Right cardiac atrium (tissue), 5 donors: ENCODE data around the gene ATP13A3. TPM values are rescaled to one million over a fixed set of nuclear protein-coding genes. Genes with fewer than 3 reads are reported as not detected.

Experiments
- ATAC-seq, 2 donors: fragments of 200-7000 bp; cut with Tn5 transposase; one replicate each; pipeline versions ENCODE4 v1.8.0 to v1.9.1; 2020; ENCODE audit warnings: moderate library complexity in 2 of 2, mild to moderate bottlenecking in 1 of 2
- DNase-seq, 3 donors: peaks; one replicate each; pipeline ENCODE4 v3.0.0-alpha.2; 2020
- H3K27ac ChIP-seq: one replicate; pipeline ENCODE4 v1.5.1; 2013; ENCODE audit warnings: mild to moderate bottlenecking, low read length, control low read depth, moderate library complexity
- H3K27me3 ChIP-seq: one replicate; pipeline ENCODE4 v1.6.1; 2013; ENCODE audit not compliant: control insufficient read depth, insufficient read depth
- H3K4me1 ChIP-seq: one replicate; pipeline ENCODE4 v1.6.1; 2013; ENCODE audit warnings: low read length; ENCODE audit not compliant: control insufficient read depth, insufficient read depth
- H3K4me3 ChIP-seq: one replicate; pipeline ENCODE4 v1.5.1; 2013; ENCODE audit warnings: low read length, control low read depth
- H3K9me3 ChIP-seq: one replicate; pipeline ENCODE4 v1.6.1; 2013; ENCODE audit warnings: low read length; ENCODE audit not compliant: control insufficient read depth
- WGBS: extraction: QIAGEN DNeasy Blood & Tissue Kit; methylation state at CpG from one replicate; pipeline ENCODE4 v1.1.7; 2013; 5-methylcytosine and 5-hydroxymethylcytosine counted together
- intact Hi-C, 4 donors: fragments of 100-400 bp; cut with DNase I; formaldehyde crosslinking; loops; one replicate each; pipeline versions ENCODE4 v1.11.0 to v1.14.0; 2022 to 2023
- polyA plus RNA-seq: library from polyadenylated mRNA; stranded (reverse); fragments of 200-250 nt; gene quantifications from one replicate; pipeline ENCODE4 v1.2.3, GENCODE V29; 2013
- total RNA-seq, 4 donors: library from RNA; stranded (reverse); fragmentation: NEBNext Ultra II Directional; extraction: Animal tissue kit (Norgen Biotek cat#: 25700); gene quantifications; one replicate each; pipeline ENCODE4 v1.2.1, GENCODE V29; 2021
- donor health status: healthy with polysubstance abuse.
- donor health status: DM: no; HTN: yes; CAD: no.
- donor health status: DM: no; HTN: no; CAD: no.
- donor health status: DM: no; HTN: yes; CAD: no; lungs with severe emphysema.
- donor health status: DM: yes; HTN: yes; CAD: no.

The ATP13A3 gene
- total and polyA plus RNA-seq, 5 donors: 28.2 to 194 (median 93.4) TPM

DNA sequence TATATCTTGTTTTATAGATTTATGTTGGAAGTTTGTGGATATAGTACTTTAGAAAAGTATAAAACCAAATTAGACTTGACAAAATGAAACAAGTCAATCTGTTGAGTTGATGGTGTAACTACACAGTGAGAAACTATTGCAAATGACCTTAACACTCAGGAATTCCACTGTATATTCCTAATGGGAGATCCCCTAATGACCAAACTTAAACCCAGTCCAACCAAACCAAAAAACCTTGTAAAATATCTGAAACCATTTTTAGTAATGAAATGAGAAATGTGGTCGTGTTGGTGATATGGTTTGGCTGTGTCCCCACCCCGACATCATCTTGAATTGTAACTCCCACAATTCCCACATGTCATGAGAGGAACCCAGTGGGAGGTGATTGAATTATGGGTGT is 31.9 kb upstream of the ATP13A3 start:
- H3K9me3 ChIP-seq: no peaks in the 10 kb centered on the region
- intact Hi-C loops: no loop called here
- H3K27ac ChIP-seq: no peak overlapping the region
- ATAC-seq: no peak
- H3K4me3 ChIP-seq: no peak overlapping the region
- H3K4me1 ChIP-seq: no peaks in the 10 kb centered on the region
- no peak for DNase-seq
- no peaks in the 10 kb centered on the region for H3K27me3 ChIP-seq
- 62% methylated on average over 2 of the region's 2 CpGs for WGBS

DNA sequence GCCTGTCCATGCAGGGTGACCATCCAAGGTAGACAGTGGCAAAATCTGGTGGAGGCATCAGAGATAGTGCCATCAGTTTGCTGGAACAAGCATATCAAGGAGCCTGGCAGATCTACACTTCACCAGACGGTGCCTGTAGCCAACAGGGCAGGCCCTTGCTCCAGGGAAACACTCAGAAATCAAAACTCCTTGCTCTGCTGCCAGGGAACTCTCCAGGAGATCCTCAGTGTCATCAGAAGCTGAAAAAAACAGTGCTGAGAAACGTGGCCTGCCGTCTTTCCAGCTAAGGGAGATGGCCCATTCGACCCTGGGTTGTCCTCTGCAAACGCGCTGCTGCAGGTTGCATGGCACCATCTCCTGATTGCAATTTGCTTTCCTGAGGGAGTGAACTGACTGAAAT is 30.5 kb upstream of the ATP13A3 start:
- WGBS: 66% methylated on average over 6 of the region's 6 CpGs
- ATAC-seq (no peak), DNase-seq (no peak)
- Histone ChIP-seq H3K4me1 (no peaks in the 10 kb centered on the region), H3K27me3 (no peaks in the 10 kb centered on the region), H3K9me3 (no peaks in the 10 kb centered on the region), H3K27ac (no peak overlapping the region), H3K4me3 (no peak overlapping the region)
- intact Hi-C loops: no loop called here

DNA sequence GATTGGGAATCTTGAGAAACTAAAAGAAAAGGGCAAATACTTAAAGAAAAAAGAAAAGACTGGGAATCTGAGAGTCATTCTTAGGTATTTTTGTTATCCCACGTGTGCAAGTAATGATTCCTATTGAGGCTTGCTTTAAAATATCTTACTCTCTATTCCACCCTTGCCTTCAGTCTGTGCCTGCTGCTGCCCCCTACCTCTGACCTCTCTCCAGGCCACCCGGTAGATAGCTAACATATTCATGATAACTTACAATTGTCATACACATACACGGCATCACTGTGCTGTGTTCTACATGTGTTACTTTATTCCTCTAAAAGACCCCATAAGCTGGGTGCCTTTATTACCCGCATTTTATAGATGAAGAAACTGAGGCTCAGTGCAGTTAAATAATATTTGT is 27.8 kb upstream of the ATP13A3 start:
- Histone ChIP-seq H3K4me3 (no peak overlapping the region), H3K27ac (no peak overlapping the region), H3K4me1 (no peaks in the 10 kb centered on the region), H3K9me3 (no peaks in the 10 kb centered on the region), H3K27me3 (no peaks in the 10 kb centered on the region)
- WGBS: 38% methylated on average over 4 of the region's 4 CpGs
- intact Hi-C loops: no loop called here
- no peak for ATAC-seq
- DNase-seq: no peak

DNA sequence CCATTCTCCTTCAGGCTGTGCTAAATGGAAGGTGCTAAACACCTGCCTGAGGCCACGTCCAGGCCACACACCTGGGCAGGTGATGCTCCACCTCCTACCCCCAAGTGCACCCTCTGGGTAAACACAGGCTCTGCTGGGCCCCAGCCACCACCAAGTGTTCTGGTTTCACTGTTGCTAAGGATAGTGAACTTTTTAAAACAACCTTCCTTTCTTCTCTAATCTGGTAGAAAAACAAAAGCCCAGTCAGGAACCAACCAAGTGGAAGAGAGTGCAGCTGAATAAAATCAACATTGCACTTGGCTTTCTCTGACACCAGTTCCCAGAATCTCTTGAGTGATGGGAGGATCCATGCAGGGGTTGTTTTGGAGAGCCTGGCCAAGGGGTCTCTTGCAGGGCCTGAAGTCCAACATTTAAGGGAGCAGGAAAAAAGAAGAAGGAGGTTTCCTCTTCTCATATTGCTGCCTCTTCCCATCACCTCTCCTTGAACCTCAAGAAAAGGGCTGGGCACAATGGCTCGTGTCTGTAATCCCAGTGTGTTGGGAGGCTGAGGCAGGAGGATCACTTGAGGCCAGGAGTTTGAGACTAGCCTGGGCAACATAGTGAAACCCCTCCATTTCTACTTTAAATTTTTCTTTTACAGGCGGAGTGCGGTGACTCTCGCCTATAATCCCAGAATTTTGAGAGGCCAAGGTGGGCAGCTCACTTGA is 26.2 kb upstream of the ATP13A3 start:
- WGBS: 88% methylated on average over 5 of the region's 5 CpGs
- Histone ChIP-seq H3K9me3 (no peaks in the 10 kb centered on the region), H3K27me3 (no peaks in the 10 kb centered on the region), H3K4me1 (no peaks in the 10 kb centered on the region), H3K4me3 (no peak overlapping the region), H3K27ac (no peak overlapping the region)
- intact Hi-C loops: no loop called here
- no peak for DNase-seq
- peak; percentile 51 to 76 for ATAC-seq

DNA sequence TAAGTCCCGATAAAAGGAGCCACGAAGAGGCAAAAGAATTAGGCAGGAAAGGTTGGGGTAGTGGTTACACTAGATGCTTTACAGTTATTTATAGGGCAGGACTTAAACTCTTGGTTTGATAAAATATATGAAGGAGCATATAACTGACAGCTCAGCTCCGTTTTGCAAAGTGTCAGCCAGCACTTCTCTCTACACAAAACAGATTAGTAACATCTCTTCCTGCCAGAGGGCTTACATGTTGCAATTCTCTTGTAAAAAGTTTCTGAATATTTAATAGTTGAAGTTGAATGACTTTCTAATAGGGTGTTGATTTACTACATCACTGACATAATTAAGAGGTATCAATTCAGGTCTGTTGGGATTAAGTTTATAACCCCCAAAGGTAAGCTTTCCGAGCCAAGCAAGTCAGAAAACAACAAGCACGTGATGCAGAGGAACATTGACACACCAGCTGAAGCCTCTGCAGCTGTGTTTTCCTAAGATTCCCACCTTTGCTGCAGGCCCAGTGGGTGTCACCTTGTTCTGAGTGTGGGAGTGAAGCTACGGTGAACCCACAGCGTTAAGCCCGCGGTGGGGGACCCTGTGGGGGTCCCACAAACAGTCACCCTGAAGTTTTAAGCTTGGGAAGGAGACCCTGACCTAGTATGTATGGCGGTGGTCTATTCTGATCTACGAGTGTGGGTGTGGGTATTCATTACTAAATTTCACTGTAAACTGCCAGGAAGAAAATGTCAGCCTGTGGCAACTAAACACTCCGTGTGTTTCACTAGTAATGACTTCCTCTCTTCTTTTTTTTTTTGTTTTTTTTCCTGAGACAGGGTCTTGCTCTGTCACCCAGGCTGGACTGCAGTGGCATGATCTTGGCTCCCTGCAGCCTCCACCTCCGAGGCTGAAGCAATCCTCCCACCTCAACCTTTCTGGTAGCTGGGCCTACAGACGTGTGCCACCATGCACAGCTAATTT is 22.0 kb upstream of the ATP13A3 start:
- Histone ChIP-seq H3K27me3 (no peaks in the 10 kb centered on the region), H3K4me3 (no peak overlapping the region), H3K4me1 (no peaks in the 10 kb centered on the region), H3K9me3 (no peaks in the 10 kb centered on the region), H3K27ac (no peak overlapping the region)
- no peak for DNase-seq
- intact Hi-C loops: no loop called here
- ATAC-seq: no peak
- 54% methylated on average over 14 of the region's 14 CpGs for WGBS

- DNase-seq: no peak
- WGBS: 91% methylated on average over 12 of the region's 12 CpGs
- H3K27me3 ChIP-seq: no peaks in the 10 kb centered on the region
- no peak for ATAC-seq
- intact Hi-C loops: no loop called here
- no peaks in the 10 kb centered on the region for H3K9me3 ChIP-seq
- H3K27ac ChIP-seq: no peak overlapping the region
- no peaks in the 10 kb centered on the region for H3K4me1 ChIP-seq
- H3K4me3 ChIP-seq: no peak overlapping the region
Measured at GRCh38 chr3:194507571-194507970, 20.8 kb upstream of the ATP13A3 start.

DNA sequence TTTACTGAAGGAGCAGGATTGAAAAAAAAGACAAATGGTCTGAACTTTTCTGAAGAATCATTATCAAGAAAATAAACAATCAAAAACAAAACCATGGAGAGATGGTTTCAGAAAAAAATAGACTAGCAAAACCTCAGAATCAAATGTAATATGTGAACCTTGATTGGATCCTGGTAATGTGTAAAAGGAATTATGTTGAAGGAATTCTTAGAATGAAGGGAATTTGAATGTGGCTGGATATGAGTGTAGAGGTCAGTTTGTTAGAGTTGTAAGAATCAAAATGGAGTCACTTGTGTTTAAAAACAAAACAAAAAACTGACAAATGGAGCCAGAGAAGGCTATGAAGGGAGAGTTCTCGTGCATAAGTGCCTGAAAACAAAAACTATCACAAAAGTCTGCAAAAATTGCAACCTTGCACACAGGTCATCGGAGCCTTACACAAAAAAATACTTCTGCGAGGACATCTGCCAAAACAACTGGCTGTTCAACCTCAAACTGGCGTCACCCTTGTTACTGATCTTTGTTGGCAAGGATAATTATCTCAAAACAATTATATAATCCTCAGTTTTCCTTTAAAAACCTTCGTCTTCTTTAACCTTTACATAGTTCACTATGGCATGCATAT is 19.1 kb upstream of the ATP13A3 start:
- WGBS: 71% methylated on average over 5 of the region's 5 CpGs
- Histone ChIP-seq H3K4me1 (no peaks in the 10 kb centered on the region), H3K27me3 (no peaks in the 10 kb centered on the region), H3K4me3 (no peak overlapping the region), H3K27ac (no peak overlapping the region), H3K9me3 (no peaks in the 10 kb centered on the region)
- ATAC-seq: no peak
- no peak for DNase-seq
- intact Hi-C loops: no loop called here

GRCh38 chr3:194504861-194505260 is 18.1 kb upstream of the ATP13A3 start:
- no peak overlapping the region for H3K4me3 ChIP-seq
- DNase-seq: no peak
- H3K27me3 ChIP-seq: no peaks in the 10 kb centered on the region
- H3K4me1 ChIP-seq: no peaks in the 10 kb centered on the region
- intact Hi-C loops: no loop called here
- 97% methylated on average over 7 of the region's 7 CpGs for WGBS
- no peak for ATAC-seq
- no peaks in the 10 kb centered on the region for H3K9me3 ChIP-seq
- H3K27ac ChIP-seq: no peak overlapping the region

GRCh38 chr3:194504146-194504545 is 17.3 kb upstream of the ATP13A3 start:
- no peaks in the 10 kb centered on the region for H3K27me3 ChIP-seq
- H3K4me1 ChIP-seq: no peaks in the 10 kb centered on the region
- no peak overlapping the region for H3K4me3 ChIP-seq
- intact Hi-C loops: no loop called here
- H3K27ac ChIP-seq: no peak overlapping the region
- WGBS: 91% methylated on average over 2 of the region's 2 CpGs
- DNase-seq (no peak), ATAC-seq (peak in 1 of 2 donors; percentile 61)
- H3K9me3 ChIP-seq: no peaks in the 10 kb centered on the region

- DNase-seq: no peak
- Histone ChIP-seq H3K4me1 (no peaks in the 10 kb centered on the region), H3K9me3 (no peaks in the 10 kb centered on the region), H3K27me3 (no peaks in the 10 kb centered on the region), H3K4me3 (no peak overlapping the region), H3K27ac (no peak overlapping the region)
- intact Hi-C loops: no loop called here
- ATAC-seq: no peak
- 83% methylated on average over 2 of the region's 2 CpGs for WGBS
Measured at GRCh38 chr3:194503081-194503531, 16.3 kb upstream of the ATP13A3 start.

- no peak for ATAC-seq
- peaks cover 6% of the 10 kb centered on the region for H3K4me1 ChIP-seq
- no peak overlapping the region for H3K27ac ChIP-seq
- no peak overlapping the region for H3K4me3 ChIP-seq
- H3K27me3 ChIP-seq: no peaks in the 10 kb centered on the region
- no peak for DNase-seq
- H3K9me3 ChIP-seq: no peaks in the 10 kb centered on the region
- intact Hi-C loops: no loop called here
Measured at GRCh38 chr3:194500198-194500597, 13.4 kb upstream of the ATP13A3 start.
